Immature natural killer cell (primary cell): Measurements from ENCODE around the gene FMN1. TPM values are rescaled to one million over a fixed set of nuclear protein-coding genes. Genes with fewer than 3 reads are reported as not detected.
"Not testable (repeated sequence)": the region's sequence is repeated elsewhere in the genome, so short reads cannot be mapped to it uniquely, and the experiment has no call there.

Experiments used
- DNase-seq, 3 donors: peaks; one replicate each; pipeline ENCODE4 v3.0.0; 2022; ENCODE audit warnings: mixed read lengths in 1 of 3
- H3K27ac Mint-ChIP-seq, 6 donors: one replicate each; pipeline ENCODE4 v1.8.0; 2020; ENCODE audit warnings: mixed read lengths in 6 of 6, mild to moderate bottlenecking in 5 of 6, inconsistent platforms in 4 of 6, moderate library complexity in 3 of 6
- H3K27me3 Mint-ChIP-seq, 3 donors: one replicate each; pipeline ENCODE4 v1.8.0; 2020 to 2021; ENCODE audit warnings: low read depth in 3 of 3, mild to moderate bottlenecking in 3 of 3, mixed read lengths in 3 of 3, moderate library complexity in 3 of 3, inconsistent platforms in 1 of 3
- H3K36me3 Mint-ChIP-seq, 3 donors: one replicate each; pipeline ENCODE4 v1.8.0; 2020; ENCODE audit warnings: mixed read lengths in 3 of 3, inconsistent platforms in 2 of 3, mild to moderate bottlenecking in 2 of 3
- H3K4me1 Mint-ChIP-seq, 2 donors: one replicate each; pipeline ENCODE4 v1.8.0; 2020; ENCODE audit warnings: inconsistent platforms in 2 of 2, mild to moderate bottlenecking in 2 of 2, mixed read lengths in 2 of 2, moderate library complexity in 1 of 2
- H3K4me3 Mint-ChIP-seq, 5 donors: one replicate each; pipeline ENCODE4 v1.8.0; 2020; ENCODE audit warnings: mild to moderate bottlenecking in 5 of 5, mixed read lengths in 5 of 5, inconsistent platforms in 3 of 5, moderate library complexity in 3 of 5
- H3K9me3 Mint-ChIP-seq, 6 donors: one replicate each; pipeline ENCODE4 v1.8.0; 2020; ENCODE audit warnings: mild to moderate bottlenecking in 6 of 6, mixed read lengths in 6 of 6, inconsistent platforms in 4 of 6, moderate library complexity in 3 of 6
- polyA plus RNA-seq, 3 donors: library from polyadenylated mRNA; unstranded; fragments of 300-500 nt; fragmentation: Illumina TruSeq; gene quantifications; one replicate each; pipeline ENCODE4 v1.2.3, GENCODE V29; 2021

FMN1 gene
- polyA plus RNA-seq, 3 donors from 2014 or later, result not detected

GRCh38 chr15:32951736-32952464 is 242.6 kb downstream of the FMN1 start:
- H3K4me1 Mint-ChIP-seq, result no peaks in the 10 kb centered on the region
- no peak overlapping the region for H3K27ac Mint-ChIP-seq
- no peaks in the 10 kb centered on the region for H3K36me3 Mint-ChIP-seq
- H3K27me3 Mint-ChIP-seq, result peaks cover 1 to 4% (median 2%) of the 10 kb centered on the region in 3 donors
- H3K9me3 Mint-ChIP-seq, result no peaks in the 10 kb centered on the region
- H3K4me3 Mint-ChIP-seq, result no peak overlapping the region
- DNase-seq, result no peak

GRCh38 chr15:32950051-32950450 is 244.5 kb downstream of the FMN1 start:
- not testable (repeated sequence) for H3K4me3 Mint-ChIP-seq

GRCh38 chr15:32946210-32946609 is 248.3 kb downstream of the FMN1 start:
- peaks cover 0 to 2% (median 0%) of the 10 kb centered on the region in 6 donors for H3K9me3 Mint-ChIP-seq
- H3K36me3 Mint-ChIP-seq, result no peaks in the 10 kb centered on the region
- H3K27me3 Mint-ChIP-seq, result peaks cover 0 to 2% (median 1%) of the 10 kb centered on the region in 3 donors
- H3K27ac Mint-ChIP-seq, result no peak overlapping the region
- DNase-seq, result no peak
- no peak overlapping the region for H3K4me3 Mint-ChIP-seq
- H3K4me1 Mint-ChIP-seq, result no peaks in the 10 kb centered on the region

More at GRCh38 chr15:32950051-32950450, 244.5 kb downstream of the FMN1 start:
- not testable (repeated sequence) for H3K36me3 Mint-ChIP-seq, DNase-seq, H3K4me1 Mint-ChIP-seq, H3K27me3 Mint-ChIP-seq, H3K9me3 Mint-ChIP-seq, H3K27ac Mint-ChIP-seq

- no peak overlapping the region for H3K4me3 Mint-ChIP-seq
- no peaks in the 10 kb centered on the region for H3K4me1 Mint-ChIP-seq
- no peak for DNase-seq
- H3K9me3 Mint-ChIP-seq, result peaks cover 0 to 2% (median 0%) of the 10 kb centered on the region in 6 donors
- H3K36me3 Mint-ChIP-seq, result no peaks in the 10 kb centered on the region
- H3K27ac Mint-ChIP-seq, result no peak overlapping the region
- peaks cover 0 to 2% (median 1%) of the 10 kb centered on the region in 3 donors for H3K27me3 Mint-ChIP-seq
Observed at GRCh38 chr15:32944431-32944830, 250.1 kb downstream of the FMN1 start.

GRCh38 chr15:32943711-32944110 is 250.8 kb downstream of the FMN1 start:
- Mint-ChIP-seq H3K4me3 (no peak overlapping the region), H3K9me3 (peaks cover 0 to 4% (median 0%) of the 10 kb centered on the region in 6 donors), H3K36me3 (no peaks in the 10 kb centered on the region), H3K27me3 (peaks cover 0 to 2% (median 1%) of the 10 kb centered on the region in 3 donors), H3K27ac (no peak overlapping the region), H3K4me1 (no peaks in the 10 kb centered on the region)
- no peak for DNase-seq

- H3K9me3 Mint-ChIP-seq, result peaks cover 0 to 7% (median 0%) of the 10 kb centered on the region in 6 donors
Observed at GRCh38 chr15:32942401-32942841, 252.1 kb downstream of the FMN1 start.

GRCh38 chr15:32941823-32942222 is 252.7 kb downstream of the FMN1 start:
- no peak for DNase-seq
- no peak overlapping the region for H3K27ac Mint-ChIP-seq
- no peaks in the 10 kb centered on the region for H3K36me3 Mint-ChIP-seq
- H3K4me3 Mint-ChIP-seq, result no peak overlapping the region
- H3K27me3 Mint-ChIP-seq, result peaks cover 0 to 2% (median 2%) of the 10 kb centered on the region in 3 donors
- peaks cover 0 to 7% (median 0%) of the 10 kb centered on the region in 6 donors for H3K9me3 Mint-ChIP-seq
- H3K4me1 Mint-ChIP-seq, result no peaks in the 10 kb centered on the region

More at GRCh38 chr15:32942401-32942841, 252.1 kb downstream of the FMN1 start:
- Mint-ChIP-seq H3K27ac (no peak overlapping the region), H3K4me3 (no peak overlapping the region), H3K4me1 (no peaks in the 10 kb centered on the region), H3K36me3 (no peaks in the 10 kb centered on the region), H3K27me3 (peaks cover 0 to 3% (median 2%) of the 10 kb centered on the region in 3 donors)
- DNase-seq, result no peak

GRCh38 chr15:32936976-32937375 is 257.5 kb downstream of the FMN1 start:
- no peak for DNase-seq
- H3K9me3 Mint-ChIP-seq, result peaks cover 2 to 9% (median 5%) of the 10 kb centered on the region in 6 donors
- no peaks in the 10 kb centered on the region for H3K4me1 Mint-ChIP-seq
- no peak overlapping the region for H3K27ac Mint-ChIP-seq
- H3K4me3 Mint-ChIP-seq, result no peak overlapping the region
- H3K36me3 Mint-ChIP-seq, result no peaks in the 10 kb centered on the region
- H3K27me3 Mint-ChIP-seq, result peaks cover 2 to 4% (median 4%) of the 10 kb centered on the region in 3 donors

GRCh38 chr15:32936283-32936918 is 258.1 kb downstream of the FMN1 start:
- H3K27me3 Mint-ChIP-seq, result peaks cover 2 to 4% (median 4%) of the 10 kb centered on the region in 3 donors
- H3K27ac Mint-ChIP-seq, result no peak overlapping the region
- H3K9me3 Mint-ChIP-seq, result peaks cover 2 to 9% (median 5%) of the 10 kb centered on the region in 6 donors
- no peak overlapping the region for H3K4me3 Mint-ChIP-seq
- no peaks in the 10 kb centered on the region for H3K4me1 Mint-ChIP-seq
- no peak for DNase-seq
- H3K36me3 Mint-ChIP-seq, result no peaks in the 10 kb centered on the region

- Mint-ChIP-seq H3K4me1 (no peaks in the 10 kb centered on the region), H3K36me3 (no peaks in the 10 kb centered on the region)
Observed at GRCh38 chr15:32935139-32935538, 259.4 kb downstream of the FMN1 start.

GRCh38 chr15:32933236-32933635 is 261.3 kb downstream of the FMN1 start:
- H3K4me1 Mint-ChIP-seq, result no peaks in the 10 kb centered on the region
- peaks cover 2 to 9% (median 5%) of the 10 kb centered on the region in 6 donors for H3K9me3 Mint-ChIP-seq
- peaks cover 2 to 4% (median 4%) of the 10 kb centered on the region in 3 donors for H3K27me3 Mint-ChIP-seq
- no peak for DNase-seq
- no peak overlapping the region for H3K4me3 Mint-ChIP-seq
- no peaks in the 10 kb centered on the region for H3K36me3 Mint-ChIP-seq
- H3K27ac Mint-ChIP-seq, result no peak overlapping the region

More at GRCh38 chr15:32935139-32935538, 259.4 kb downstream of the FMN1 start:
- peaks cover 2 to 4% (median 4%) of the 10 kb centered on the region in 3 donors for H3K27me3 Mint-ChIP-seq
- peaks cover 2 to 9% (median 5%) of the 10 kb centered on the region in 6 donors for H3K9me3 Mint-ChIP-seq
- H3K4me3 Mint-ChIP-seq, result no peak overlapping the region
- no peak overlapping the region for H3K27ac Mint-ChIP-seq
- no peak for DNase-seq

GRCh38 chr15:32928876-32929275 is 265.6 kb downstream of the FMN1 start:
- DNase-seq, result no peak
- no peaks in the 10 kb centered on the region for H3K36me3 Mint-ChIP-seq
- H3K4me1 Mint-ChIP-seq, result no peaks in the 10 kb centered on the region
- H3K27ac Mint-ChIP-seq, result no peak overlapping the region
- H3K9me3 Mint-ChIP-seq, result no peaks in the 10 kb centered on the region
- no peak overlapping the region for H3K4me3 Mint-ChIP-seq
- H3K27me3 Mint-ChIP-seq, result peaks cover 0 to 2% (median 2%) of the 10 kb centered on the region in 3 donors

- Mint-ChIP-seq H3K9me3 (no peaks in the 10 kb centered on the region), H3K27ac (no peak overlapping the region), H3K27me3 (peaks cover 0 to 5% (median 0%) of the 10 kb centered on the region in 3 donors), H3K36me3 (no peaks in the 10 kb centered on the region), H3K4me1 (no peaks in the 10 kb centered on the region), H3K4me3 (no peak overlapping the region)
- no peak for DNase-seq
Observed at GRCh38 chr15:32927124-32927523, 267.4 kb downstream of the FMN1 start.

GRCh38 chr15:32923176-32923575 is 271.3 kb downstream of the FMN1 start:
- H3K27ac Mint-ChIP-seq, result no peak overlapping the region

More at GRCh38 chr15:32923176-32923575, 271.3 kb downstream of the FMN1 start:
- H3K4me1 Mint-ChIP-seq, result no peaks in the 10 kb centered on the region
- peaks cover 0 to 5% (median 0%) of the 10 kb centered on the region in 3 donors for H3K27me3 Mint-ChIP-seq
- no peak for DNase-seq
- no peaks in the 10 kb centered on the region for H3K9me3 Mint-ChIP-seq
- no peaks in the 10 kb centered on the region for H3K36me3 Mint-ChIP-seq
- H3K4me3 Mint-ChIP-seq, result no peak overlapping the region
